Mammary epithelial cell (primary cell): ENCODE measurements around the gene STPG3.

Experiments used
- EZH2 ChIP-seq: IDR thresholded peaks from 2 replicates; pipeline ENCODE4 v1.6.1; 2012; ENCODE audit warnings: low read length, inconsistent platforms, borderline replicate concordance
- TF ChIP-seq, protein P1 (sequence below), 2 donors: IDR thresholded peaks in 1 of 2; conservative IDR thresholded peaks in 1 of 2; 2 replicates each; pipeline ENCODE4 v1.5.1; 2011 to 2012; ENCODE audit warnings: inconsistent platforms in 2 of 2, low read length in 2 of 2, mild to moderate bottlenecking in 2 of 2, control low read depth in 1 of 2, low read depth in 1 of 2; ENCODE audit not compliant: insufficient read depth in 1 of 2; ENCODE audit errors: extremely low read depth in 1 of 2

DNA sequence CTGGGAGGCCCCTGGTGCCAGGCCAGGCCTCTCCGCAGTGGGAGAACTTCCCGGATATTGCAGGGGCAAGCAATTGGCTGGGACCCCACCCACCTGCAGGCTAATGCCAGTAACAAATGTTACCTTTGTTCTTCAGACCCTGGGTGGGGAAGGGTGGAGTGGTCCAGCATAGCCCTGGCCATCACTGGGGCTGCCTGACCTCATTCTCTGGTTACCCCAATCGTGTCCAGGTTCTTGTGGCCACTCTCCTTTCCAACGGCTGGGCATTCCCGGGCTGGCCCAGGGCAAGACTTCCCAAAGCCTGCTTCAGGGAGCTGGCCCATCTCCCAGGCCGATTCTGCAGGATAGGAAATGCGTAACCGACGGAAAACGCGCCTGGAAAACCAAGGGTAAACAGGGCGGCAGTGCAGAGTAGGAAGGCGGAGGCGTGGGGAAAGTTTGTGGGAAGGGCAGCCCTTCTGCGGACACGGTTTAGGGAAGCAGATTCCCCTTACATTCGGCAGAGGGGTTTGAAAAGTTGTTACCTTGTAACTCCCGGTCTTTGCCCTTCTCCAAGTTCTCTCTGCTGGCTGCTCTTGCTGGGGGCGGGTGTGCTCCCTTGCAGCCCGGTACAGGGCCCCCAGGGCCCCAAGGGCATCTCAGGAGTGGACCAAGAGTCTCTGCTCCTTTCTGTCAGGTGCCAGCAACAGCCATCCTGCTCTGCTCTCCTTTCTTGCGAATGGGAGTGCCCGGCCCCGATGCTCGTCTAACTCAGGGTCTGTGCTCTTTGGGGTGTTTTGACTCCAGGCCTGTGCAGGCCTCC lies 47.5 kb downstream of the STPG3 start:
- TF ChIP-seq, protein P1, sequence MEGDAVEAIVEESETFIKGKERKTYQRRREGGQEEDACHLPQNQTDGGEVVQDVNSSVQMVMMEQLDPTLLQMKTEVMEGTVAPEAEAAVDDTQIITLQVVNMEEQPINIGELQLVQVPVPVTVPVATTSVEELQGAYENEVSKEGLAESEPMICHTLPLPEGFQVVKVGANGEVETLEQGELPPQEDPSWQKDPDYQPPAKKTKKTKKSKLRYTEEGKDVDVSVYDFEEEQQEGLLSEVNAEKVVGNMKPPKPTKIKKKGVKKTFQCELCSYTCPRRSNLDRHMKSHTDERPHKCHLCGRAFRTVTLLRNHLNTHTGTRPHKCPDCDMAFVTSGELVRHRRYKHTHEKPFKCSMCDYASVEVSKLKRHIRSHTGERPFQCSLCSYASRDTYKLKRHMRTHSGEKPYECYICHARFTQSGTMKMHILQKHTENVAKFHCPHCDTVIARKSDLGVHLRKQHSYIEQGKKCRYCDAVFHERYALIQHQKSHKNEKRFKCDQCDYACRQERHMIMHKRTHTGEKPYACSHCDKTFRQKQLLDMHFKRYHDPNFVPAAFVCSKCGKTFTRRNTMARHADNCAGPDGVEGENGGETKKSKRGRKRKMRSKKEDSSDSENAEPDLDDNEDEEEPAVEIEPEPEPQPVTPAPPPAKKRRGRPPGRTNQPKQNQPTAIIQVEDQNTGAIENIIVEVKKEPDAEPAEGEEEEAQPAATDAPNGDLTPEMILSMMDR (conservative IDR thresholded peaks at IDR 0.05 in 1 of 2, IDR thresholded peaks at IDR 0.05 in 1 of 2; ENCODE audit: extremely low read depth in 1 of 2, insufficient read depth in 1 of 2, low read depth in 1 of 2, low read length in 2 of 2), result no peak
- no peak for TF ChIP-seq EZH2
